Upper lobe of left lung (tissue), 4 donors: Measurements from ENCODE around the gene ABLIM3.

Experiments
- POLR2A ChIP-seq, 4 donors: fragments of 450-650 bp; IDR thresholded peaks; one replicate each; pipeline ENCODE4 v1.5.1; 2016 to 2017; ENCODE audit warnings: antibody characterized with exemption in 4 of 4, mild to moderate bottlenecking in 2 of 4
- TF ChIP-seq, protein P1 (sequence below), 6 experiments: fragments of 450-650 bp in 4 of 6; fragments of 200-600 bp in 2 of 6; sonication (generic) in 2 of 6; IDR thresholded peaks; one replicate each; pipeline ENCODE4 v1.5.1; 2016 to 2019; ENCODE audit warnings: antibody characterized with exemption in 6 of 6

GRCh38 chr5:149141224-149141956 lies at the start of gene ABLIM3:
- TF ChIP-seq, protein P1, sequence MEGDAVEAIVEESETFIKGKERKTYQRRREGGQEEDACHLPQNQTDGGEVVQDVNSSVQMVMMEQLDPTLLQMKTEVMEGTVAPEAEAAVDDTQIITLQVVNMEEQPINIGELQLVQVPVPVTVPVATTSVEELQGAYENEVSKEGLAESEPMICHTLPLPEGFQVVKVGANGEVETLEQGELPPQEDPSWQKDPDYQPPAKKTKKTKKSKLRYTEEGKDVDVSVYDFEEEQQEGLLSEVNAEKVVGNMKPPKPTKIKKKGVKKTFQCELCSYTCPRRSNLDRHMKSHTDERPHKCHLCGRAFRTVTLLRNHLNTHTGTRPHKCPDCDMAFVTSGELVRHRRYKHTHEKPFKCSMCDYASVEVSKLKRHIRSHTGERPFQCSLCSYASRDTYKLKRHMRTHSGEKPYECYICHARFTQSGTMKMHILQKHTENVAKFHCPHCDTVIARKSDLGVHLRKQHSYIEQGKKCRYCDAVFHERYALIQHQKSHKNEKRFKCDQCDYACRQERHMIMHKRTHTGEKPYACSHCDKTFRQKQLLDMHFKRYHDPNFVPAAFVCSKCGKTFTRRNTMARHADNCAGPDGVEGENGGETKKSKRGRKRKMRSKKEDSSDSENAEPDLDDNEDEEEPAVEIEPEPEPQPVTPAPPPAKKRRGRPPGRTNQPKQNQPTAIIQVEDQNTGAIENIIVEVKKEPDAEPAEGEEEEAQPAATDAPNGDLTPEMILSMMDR (IDR thresholded peaks at IDR 0.05): peak; percentile 87 to 95 (median 91)
- TF ChIP-seq POLR2A (IDR thresholded peaks at IDR 0.05): no peak
